NCI-H1694 (cell line): Measurements from ENCODE around the gene COX7A1.
"Not testable (repeated sequence)": the region's sequence is repeated elsewhere in the genome, so short reads cannot be mapped to it uniquely, and the experiment has no call there.

Experiments used
- DNase-seq: peaks from one replicate; lab custom pipeline; 2025; lab: John Stamatoyannopoulos, UW

Gene COX7A1

DNA sequence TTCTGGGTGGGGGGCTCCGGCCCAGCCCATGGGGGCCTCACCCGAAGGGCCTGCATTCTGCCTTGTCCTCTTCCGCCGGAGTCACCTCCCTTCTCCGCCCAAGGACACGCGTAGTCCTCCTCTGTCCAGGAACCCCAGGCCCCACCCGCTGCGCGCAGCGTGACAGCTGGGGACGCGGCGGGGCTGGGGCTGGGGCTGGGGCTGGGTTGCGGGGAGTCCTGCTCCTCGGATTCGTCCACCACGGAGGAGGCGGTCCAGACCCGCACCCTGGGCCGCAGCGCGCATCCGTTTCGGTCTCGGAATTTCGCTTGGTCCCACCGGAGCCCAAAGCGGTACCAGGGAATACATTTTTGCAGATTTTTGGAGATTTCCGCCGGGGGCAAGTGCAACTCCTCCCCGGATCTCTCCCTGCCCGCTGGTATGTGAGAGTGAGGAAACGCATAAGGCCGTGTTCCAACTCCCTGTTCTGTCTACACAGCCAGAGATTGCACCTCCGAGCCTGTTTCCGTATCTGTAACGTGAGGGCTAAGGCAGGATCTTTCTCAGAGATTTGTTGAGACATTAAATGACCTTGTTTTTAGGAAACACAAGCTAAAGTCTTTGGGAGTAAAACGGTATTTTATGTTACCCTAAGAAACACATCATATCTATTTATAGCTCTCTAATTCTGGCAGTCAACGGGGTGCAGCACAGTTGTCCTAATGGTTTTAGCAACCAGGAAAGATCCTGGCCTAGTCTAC, at the start of gene COX7A1:
Gene COX7A1, minus strand, starts transcription at position 96 of the 740 bp plus-strand sequence. Its CDS starts 40 bp downstream, at position 56.
- no peak for DNase-seq

DNA sequence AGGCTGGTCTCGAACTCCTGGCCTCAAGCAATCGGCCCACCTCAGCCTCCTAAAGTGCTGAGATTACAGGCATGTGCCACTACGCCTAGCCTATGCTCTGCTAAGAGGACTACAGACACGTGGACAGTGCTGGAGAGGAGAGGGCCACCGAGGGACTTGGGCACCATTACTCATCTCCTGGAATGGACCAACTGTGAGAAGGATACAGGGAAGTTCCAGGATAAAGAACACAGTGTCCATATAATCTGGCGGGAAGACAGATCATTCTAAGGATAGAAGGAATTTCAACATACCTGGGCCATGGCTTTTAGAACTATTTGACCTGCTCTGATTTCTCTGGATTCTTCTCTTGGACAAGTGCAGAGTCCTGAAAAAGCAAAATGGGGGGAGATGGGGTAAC, 49.4 kb upstream of the COX7A1 start:
- DNase-seq = no peak

GRCh38 chr19:36198119-36198518, 45.9 kb upstream of the COX7A1 start:
- DNase-seq = no peak

DNA sequence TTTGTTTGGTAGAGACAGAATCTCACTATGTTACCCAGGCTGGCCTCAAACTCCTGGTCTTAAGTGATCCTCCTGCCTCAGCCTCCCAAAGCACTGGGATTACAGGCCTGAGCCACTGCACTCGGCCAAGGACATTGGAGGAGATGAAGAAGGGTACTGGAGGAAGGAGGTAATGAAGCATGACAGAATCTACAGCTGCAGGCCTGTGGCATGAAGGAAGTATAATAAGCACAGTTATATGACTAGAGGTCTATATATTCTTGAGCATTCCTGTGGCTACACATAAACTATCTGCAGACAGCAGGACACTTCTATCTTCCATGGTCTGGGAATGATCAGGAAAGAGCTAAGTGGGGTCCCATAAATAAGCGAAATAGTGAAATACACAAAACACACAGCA, 44.0 kb upstream of the COX7A1 start:
- no peak for DNase-seq

DNA sequence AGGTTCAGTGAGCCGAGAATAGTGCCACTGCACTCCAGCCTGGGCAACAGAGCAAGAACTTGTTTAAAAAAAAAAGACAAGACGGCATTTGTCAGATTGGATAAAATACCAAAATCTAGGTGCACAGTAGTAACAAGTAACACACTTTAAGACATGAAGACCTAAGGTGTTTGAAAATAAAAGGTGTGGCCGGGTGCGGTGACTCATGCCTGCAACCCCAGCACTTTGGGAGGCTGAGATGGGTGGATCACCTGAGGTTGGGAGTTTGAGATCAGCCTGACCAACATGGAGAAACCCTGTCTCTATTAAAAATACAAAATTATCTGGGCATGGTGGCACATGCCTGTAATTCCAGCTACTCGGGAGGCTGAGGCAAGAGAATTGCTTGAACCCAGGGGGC, 34.5 kb upstream of the COX7A1 start:
- not testable (repeated sequence) for DNase-seq

DNA sequence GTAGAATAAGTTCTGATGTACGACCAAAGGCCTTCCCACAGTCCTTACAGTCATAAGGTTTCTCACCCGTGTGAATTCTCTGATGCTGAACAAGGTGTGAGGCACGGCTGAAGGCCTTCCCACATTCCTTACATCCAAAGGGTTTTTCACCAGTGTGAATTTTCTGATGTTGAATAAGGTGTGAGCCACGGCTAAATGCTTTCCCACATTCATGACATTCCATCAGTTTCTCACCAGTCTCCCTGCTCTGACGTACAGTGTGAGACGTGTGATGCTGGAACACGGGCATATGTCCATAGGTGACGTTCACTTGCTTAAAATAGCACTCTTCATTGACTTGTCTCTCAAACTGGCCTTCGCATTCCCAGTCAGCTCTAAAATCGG, 31.0 kb upstream of the COX7A1 start:
- DNase-seq = no peak

DNA sequence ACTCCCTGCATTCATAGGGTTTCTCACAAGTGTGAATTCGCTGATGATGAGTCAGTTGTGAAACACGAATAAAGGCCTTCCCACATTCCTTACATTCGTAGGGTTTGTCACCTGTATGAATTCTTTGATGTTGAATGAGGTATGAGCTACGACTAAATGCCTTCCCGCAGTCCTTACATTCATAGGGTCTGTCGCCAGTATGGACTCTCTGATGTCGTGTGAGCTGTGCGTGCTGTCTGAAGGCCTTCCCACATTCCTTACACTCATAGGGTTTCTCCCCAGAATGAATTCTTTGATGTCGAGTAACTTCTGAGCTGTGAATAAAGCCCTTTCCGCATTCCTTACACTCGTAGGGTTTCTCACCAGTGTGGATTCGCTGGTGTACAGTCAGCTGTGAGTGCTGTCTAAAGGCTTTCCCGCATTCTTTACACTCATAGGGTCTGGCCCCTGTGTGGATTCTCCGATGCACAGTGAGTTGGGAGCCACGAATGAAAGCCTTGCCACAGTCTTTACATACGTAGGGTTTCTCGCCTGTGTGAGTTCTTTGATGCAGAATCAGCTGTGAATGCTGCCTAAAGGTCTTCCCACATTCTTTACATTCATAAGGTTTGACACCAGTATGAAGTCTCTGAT, 30.5 kb upstream of the COX7A1 start:
- no peak for DNase-seq

GRCh38 chr19:36179077-36179476, 26.8 kb upstream of the COX7A1 start:
- DNase-seq = not testable (repeated sequence)

GRCh38 chr19:36173846-36174245, 21.6 kb upstream of the COX7A1 start:
- not testable (repeated sequence) for DNase-seq

DNA sequence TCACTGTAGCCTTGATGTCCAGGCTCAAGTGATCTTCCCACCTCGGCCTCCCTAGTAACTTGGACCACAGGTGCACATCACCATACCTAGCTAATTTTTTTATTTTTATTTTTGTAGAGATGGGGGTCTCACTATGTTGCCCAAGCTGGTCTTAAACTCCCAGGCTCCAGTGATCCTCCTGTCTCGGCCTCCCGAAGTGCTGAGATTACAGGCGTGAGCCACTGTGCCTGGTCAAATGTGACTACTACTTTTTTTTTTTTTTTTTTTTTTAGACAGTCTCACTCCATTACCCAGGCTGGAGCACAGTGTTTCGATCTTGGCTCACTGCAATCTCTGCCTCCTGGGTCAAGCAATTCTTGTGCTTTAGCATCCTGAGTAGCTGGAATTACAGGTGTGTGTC, 20.6 kb upstream of the COX7A1 start:
- DNase-seq = no peak

GRCh38 chr19:36169084-36169760, 17.0 kb upstream of the COX7A1 start:
- peak; percentile 16 for DNase-seq

DNA sequence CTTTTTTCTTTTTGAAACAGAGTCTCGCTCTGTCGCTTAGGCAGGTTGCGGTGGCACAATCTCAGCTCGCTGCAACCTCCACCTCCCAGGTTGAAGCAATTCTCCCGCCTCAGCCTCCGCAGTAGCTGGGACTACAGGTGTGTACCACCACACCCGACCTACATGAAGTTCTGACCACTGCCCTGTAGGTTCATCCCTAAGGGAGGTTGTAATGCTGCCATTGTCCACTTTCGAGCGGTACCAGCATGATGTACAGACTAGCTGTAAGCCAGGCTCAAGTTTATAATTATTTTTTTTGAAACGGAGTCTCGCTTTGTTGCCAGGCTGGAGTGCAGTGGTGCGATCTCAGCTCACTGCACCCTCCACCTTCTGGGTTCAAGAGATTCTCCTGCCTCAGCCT, 11.6 kb upstream of the COX7A1 start:
- no peak for DNase-seq

GRCh38 chr19:36160821-36161596, 8.8 kb upstream of the COX7A1 start:
- no peak for DNase-seq

DNA sequence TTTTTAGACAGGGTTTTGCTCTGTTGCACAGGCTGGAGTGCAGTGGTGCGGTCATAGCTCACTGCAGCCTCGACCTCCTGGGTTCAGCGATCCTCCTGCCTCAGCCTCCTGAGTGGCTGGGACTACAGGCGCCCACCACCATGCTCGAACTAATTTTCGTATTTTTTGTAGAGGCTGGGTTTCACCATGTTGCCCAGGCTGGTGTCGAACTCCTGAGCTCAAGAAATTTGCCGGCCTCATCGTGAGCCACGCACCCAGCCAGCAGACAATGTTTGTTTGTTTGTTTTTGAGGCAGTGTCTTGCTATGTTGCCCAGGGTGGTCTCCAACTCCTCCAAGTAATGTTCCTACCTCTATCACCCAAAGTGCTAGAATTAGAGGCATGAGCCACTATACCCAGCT, 879 bp upstream of the COX7A1 start:
- no peak for DNase-seq

GRCh38 chr19:36152019-36152351, 262 bp downstream of the COX7A1 start:
- no peak for DNase-seq

- DNase-seq = no peak
Measured at GRCh38 chr19:36151144-36152018, 866 bp downstream of the COX7A1 start.

DNA sequence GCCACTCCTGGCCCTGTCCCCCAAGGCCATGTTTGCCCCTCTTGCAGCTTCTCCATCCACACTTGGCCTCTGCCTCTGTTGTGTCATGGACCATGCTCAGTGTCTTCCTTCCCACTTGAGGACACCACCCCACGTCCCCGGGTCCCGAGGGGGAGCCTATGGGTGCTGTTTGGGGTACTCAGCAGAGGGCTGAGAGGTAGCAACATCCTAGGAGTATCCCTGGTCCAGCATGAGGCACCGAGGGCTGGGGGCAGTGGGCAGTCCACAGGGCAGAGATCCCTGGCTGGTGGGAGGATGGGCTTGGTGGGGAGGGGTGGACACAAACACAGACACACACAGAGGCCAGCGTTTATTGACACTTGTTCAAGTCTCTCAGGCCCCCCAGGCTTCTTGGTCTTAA, 1.7 kb downstream of the COX7A1 start:
- DNase-seq = no peak

- no peak for DNase-seq
Measured at GRCh38 chr19:36149673-36150406, 2.4 kb downstream of the COX7A1 start.

DNA sequence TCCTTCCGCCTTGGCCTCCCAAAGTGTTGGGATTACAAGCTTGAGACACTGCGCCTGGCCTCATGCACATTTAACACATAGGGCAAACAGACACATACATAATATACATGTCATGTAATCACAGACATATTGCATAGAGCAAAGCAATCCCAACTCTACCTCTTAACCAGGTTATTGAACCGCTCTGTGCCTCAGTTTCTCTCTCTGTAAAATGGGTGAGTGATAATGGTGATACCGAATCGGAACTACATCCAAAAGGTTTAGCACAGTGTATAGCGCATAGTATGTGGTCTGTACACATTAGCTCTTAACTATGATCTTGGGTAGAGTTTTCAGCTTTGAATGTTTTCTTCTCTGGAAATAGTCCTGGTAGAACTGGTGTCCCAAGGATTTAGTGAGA, 7.6 kb downstream of the COX7A1 start:
- no peak for DNase-seq

DNA sequence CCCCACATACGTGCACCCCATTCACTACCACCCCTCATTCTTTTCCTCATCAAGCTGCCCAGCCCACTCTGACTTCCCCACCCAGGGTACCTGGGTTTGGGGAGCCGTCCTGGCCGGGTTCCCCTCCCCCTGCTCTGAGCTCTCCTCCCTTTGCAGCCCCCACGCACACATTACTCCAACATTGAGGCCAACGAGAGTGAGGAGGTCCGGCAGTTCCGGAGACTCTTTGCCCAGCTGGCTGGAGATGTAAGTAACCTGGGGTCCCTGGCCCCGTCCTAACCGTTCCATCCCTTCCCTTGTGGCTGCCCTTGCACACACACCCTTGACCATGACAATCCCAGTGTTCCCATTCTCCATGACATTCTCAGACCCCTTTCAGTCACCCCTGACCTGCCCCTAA, 9.8 kb downstream of the COX7A1 start:
- no peak for DNase-seq

DNA sequence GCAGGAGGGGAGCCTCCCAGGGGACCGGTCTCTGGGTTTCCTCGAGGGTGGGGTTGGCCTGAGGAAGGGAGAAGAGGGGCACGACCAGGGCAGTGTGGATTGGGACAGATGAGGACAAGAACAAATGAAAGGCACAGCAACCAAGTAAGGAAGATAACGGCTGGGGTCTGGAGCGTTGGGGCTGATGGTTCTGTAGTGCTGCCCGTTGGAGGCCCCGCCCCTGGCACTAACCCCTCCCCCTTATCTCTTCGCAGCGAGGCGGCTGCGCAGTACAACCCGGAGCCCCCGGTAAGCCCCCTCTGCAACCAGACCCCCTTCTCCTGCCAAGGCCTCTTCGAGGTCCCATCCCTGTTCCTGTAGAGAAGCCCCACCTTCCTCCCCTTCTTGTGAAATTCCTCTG, 10.2 kb downstream of the COX7A1 start:
- no peak for DNase-seq
